Activated T-cell treated with anti-CD3 and anti-CD28 coated beads, Interleukin-2, amount 50 U/mL, for 4 hours (primary cell): ENCODE measurements around the gene BMP7. TPM values are rescaled to one million over a fixed set of nuclear protein-coding genes. Genes with fewer than 3 reads are reported as not detected.

Experiments
- ATAC-seq, 2 donors: fragments of 200-7000 bp; cut with Tn5 transposase; one replicate each; pipeline ENCODE4 v1.10.0; 2021
- DNase-seq: peaks from one replicate; pipeline ENCODE4 v3.0.0-alpha.2; 2020
- H3K27me3 Mint-ChIP-seq: one replicate; pipeline ENCODE4 v1.8.0; 2021; ENCODE audit warnings: low read depth, mixed read lengths
- H3K36me3 Mint-ChIP-seq: one replicate; pipeline ENCODE4 v1.8.0; 2022; ENCODE audit warnings: mixed read lengths; ENCODE audit not compliant: insufficient read depth
- H3K4me1 Mint-ChIP-seq: one replicate; pipeline ENCODE4 v1.8.0; 2021; ENCODE audit warnings: low read depth, mixed read lengths
- H3K4me3 Mint-ChIP-seq: one replicate; pipeline ENCODE4 v1.8.0; 2021; ENCODE audit warnings: mild to moderate bottlenecking, moderate library complexity, mixed read lengths
- H3K9me3 Mint-ChIP-seq: one replicate; pipeline ENCODE4 v1.8.0; 2021; ENCODE audit warnings: mixed read lengths
- total RNA-seq, 3 donors: library from RNA; stranded (reverse); gene quantifications; one replicate each; pipeline ENCODE4 v1.2.1, GENCODE V29; 2021

BMP7 gene
- total RNA-seq, 3 donors from 2014 or later: 0.08 TPM; not detected in 2

DNA sequence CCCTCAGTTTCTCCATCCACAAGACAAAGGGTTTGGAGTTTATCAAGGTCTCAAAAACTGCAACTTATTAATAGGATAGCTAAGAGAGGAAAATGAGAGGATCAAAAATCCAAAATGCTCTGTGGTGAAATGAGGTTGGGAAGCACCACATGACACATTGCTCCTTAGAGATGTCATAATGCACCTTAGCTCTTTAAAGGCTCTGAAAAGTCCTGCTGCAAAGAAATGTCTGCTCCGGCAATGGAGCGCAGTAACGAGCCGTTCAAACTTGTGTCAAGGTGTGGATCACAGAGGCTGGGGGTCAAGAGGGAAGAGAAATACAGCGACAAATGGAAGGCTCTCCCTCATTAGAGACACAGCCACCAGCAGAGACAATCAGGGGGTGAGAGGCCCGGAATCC is 53.1 kb downstream of the BMP7 start:
- DNase-seq (no peak), ATAC-seq (no peak)
- Mint-ChIP-seq H3K27me3 (peaks cover 12% of the 10 kb centered on the region), H3K9me3 (no peaks in the 10 kb centered on the region), H3K4me1 (no peaks in the 10 kb centered on the region), H3K36me3 (no peaks in the 10 kb centered on the region), H3K4me3 (no peak overlapping the region)

DNA sequence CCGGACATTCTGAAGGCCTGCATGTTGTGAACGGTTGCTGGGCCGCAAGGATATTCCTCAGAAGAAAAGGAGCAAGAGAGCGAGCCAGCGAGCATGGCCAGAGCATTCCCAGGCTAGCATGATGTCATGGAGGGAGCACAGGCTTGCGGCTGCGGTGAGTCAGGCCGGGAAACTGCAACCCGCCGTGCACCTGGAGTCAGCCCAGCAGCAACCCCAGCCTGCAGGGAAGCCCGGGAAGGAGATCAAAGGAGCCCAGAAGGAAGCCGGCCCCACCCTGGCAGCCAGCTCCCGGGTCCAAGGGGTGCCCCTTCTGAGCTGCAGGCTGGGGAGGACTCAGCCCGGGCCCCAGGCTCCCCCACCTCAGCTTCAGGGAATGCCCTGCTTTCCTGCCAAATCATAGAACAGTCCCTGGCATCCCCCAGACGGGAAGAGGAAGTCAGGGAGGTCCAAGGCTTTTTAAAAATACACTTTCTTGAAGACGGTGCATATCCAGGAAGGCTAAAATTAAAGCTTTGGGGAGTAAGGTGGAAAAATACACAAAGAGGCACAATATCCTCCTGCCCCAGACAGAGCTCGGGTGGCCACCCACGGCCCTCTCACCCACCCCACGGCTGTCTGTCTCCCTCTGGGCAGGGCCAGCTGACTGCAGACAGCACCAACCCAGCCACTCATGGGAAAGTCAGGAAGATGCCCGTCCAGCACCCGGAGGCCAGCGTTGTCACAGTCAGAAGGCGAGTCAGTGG is 53.7 kb downstream of the BMP7 start:
- no peak for ATAC-seq
- no peaks in the 10 kb centered on the region for H3K4me1 Mint-ChIP-seq
- H3K27me3 Mint-ChIP-seq: peaks cover 12% of the 10 kb centered on the region
- H3K4me3 Mint-ChIP-seq: no peak overlapping the region
- H3K9me3 Mint-ChIP-seq: no peaks in the 10 kb centered on the region
- no peaks in the 10 kb centered on the region for H3K36me3 Mint-ChIP-seq
- DNase-seq: no peak

DNA sequence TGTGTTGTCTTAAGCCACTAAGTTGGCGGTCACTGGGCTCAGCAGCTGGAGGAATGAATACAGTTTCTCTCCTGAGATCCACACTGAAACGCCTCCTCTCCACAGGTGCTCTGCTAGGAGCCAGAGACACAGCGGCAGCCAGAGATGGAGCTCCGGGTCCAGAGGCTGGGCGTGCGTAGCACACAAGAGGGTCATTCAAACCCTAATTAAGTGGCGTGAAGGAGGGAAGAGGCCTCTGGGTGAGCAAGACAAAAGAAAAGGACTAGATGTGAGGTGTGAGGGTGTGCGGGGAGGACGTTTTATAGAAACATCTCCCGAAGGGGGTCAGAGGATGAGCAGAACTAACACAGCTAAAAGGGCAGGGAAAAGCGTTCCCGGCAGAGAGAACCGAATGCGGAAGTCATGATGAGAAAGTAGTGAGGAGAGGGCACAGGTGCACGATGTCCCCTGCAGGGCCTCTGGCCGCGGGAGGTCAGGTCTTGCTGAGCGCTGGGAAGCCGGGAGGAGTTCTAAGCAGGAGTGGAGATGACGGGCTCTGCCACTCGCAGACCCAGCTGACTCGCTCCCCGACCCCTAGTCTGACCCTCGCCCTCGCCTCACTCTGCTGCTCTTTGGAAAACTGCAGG is 54.4 kb downstream of the BMP7 start:
- Mint-ChIP-seq H3K4me1 (no peaks in the 10 kb centered on the region), H3K27me3 (peaks cover 12% of the 10 kb centered on the region), H3K4me3 (no peak overlapping the region), H3K9me3 (peaks cover 2% of the 10 kb centered on the region), H3K36me3 (no peaks in the 10 kb centered on the region)
- DNase-seq: no peak
- no peak for ATAC-seq

DNA sequence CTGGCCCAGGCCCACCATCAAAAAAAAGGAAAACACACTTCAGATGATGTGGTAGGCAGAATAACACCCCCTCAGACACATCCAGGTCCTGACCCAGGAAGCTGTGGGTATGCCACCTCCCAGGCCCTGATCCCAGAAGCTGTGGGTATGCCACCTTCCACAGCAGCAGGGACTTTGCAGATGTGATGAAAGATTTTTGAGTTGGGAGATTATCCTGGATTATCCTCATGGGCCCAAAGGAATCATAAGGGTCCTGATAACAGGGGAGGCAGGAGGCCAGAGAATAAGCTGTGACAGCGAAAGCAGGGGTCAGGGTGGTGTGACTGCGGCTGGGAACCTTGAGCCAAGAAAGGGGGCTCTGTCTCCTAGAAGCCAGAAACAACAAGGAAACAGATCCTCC is 55.0 kb downstream of the BMP7 start:
- no peaks in the 10 kb centered on the region for H3K36me3 Mint-ChIP-seq
- peaks cover 3% of the 10 kb centered on the region for H3K9me3 Mint-ChIP-seq
- no peak overlapping the region for H3K4me3 Mint-ChIP-seq
- H3K4me1 Mint-ChIP-seq: no peaks in the 10 kb centered on the region
- ATAC-seq (no peak), DNase-seq (no peak)
- peaks cover 12% of the 10 kb centered on the region for H3K27me3 Mint-ChIP-seq

DNA sequence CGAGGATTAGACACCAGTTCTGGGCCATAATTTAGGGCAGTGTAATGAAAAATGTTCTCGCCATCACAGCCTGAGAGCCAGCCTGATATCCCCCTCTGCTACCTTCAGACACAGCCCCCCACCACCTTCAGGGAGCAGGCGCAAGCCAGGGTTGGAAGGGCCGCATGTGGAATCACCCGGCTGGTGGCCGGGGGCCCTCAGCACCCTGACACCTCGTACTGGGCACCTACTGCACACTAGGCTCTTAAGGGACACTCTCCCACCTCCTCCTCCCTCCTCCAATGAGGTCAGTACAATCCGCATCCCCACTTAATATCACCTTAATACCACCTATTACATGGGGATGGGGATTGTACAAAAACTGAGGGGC is 55.5 kb downstream of the BMP7 start:
- Mint-ChIP-seq H3K4me3 (no peak overlapping the region), H3K36me3 (no peaks in the 10 kb centered on the region), H3K4me1 (no peaks in the 10 kb centered on the region), H3K27me3 (peaks cover 15% of the 10 kb centered on the region), H3K9me3 (peaks cover 3% of the 10 kb centered on the region)
- ATAC-seq (no peak), DNase-seq (no peak)

DNA sequence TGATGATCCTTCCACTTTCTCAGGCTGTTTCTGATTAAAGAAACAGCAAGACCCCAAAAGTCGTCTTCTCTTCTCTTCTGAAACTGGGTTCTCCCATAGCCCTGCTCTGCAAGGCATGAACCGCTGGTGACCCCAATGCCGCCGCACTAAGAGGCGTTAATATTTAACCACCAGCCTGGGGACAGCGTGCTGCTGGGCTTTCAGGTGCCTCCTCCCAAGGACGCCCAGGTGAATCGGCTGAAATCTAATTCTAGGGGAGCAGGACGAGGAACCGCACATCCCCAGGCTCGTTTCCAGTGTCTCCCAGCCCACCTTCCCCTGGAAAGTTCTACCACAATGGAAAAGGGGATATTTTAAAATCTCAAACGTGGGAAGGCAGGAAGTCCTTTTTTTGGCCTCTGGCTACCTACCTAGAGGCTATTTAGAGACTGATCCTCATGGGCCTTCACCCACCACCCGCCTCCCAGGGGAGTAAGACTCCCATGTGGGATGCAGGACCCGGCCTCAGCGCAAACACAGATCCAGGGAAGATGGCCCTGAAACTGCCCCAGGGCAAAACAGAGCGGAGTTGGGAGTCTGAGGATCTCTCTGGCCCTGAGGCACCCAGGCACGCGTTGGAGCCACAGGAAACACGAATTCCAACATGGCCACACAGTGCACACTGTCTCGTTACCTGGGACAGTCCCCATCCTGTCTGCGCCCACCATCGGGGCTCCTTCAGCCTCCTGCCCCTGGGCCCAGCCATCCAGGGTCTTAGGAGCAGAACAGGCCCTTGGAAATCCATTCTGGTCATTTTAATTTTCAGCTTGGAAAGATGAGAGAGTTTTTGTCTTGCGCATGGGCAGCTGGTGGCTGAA is 56.2 kb downstream of the BMP7 start:
- DNase-seq: no peak
- no peak for ATAC-seq
- H3K27me3 Mint-ChIP-seq: peaks cover 15% of the 10 kb centered on the region
- no peaks in the 10 kb centered on the region for H3K4me1 Mint-ChIP-seq
- no peak overlapping the region for H3K4me3 Mint-ChIP-seq
- H3K9me3 Mint-ChIP-seq: peaks cover 3% of the 10 kb centered on the region
- no peaks in the 10 kb centered on the region for H3K36me3 Mint-ChIP-seq

DNA sequence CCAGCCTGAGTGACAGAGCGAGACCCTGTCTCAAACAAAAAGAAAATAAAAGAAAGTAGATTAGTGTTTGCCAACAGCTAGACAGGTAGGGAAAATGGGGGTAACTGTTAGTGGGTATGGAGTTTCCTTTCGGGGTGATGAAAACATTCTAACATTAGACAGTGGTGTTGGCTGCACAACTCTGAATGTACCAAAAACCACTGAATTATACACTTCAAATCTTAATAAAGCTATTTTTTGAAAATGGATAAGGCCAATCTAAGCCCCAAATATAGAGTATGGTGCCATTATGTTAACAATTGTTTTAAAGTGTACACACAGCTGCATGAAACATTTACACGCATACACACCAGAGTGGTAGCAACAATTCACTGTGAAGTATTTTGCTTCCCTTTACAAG is 57.0 kb downstream of the BMP7 start:
- DNase-seq (no peak), ATAC-seq (no peak)
- peaks cover 12% of the 10 kb centered on the region for H3K27me3 Mint-ChIP-seq
- no peaks in the 10 kb centered on the region for H3K36me3 Mint-ChIP-seq
- no peaks in the 10 kb centered on the region for H3K4me1 Mint-ChIP-seq
- H3K9me3 Mint-ChIP-seq: peaks cover 3% of the 10 kb centered on the region
- H3K4me3 Mint-ChIP-seq: no peak overlapping the region

DNA sequence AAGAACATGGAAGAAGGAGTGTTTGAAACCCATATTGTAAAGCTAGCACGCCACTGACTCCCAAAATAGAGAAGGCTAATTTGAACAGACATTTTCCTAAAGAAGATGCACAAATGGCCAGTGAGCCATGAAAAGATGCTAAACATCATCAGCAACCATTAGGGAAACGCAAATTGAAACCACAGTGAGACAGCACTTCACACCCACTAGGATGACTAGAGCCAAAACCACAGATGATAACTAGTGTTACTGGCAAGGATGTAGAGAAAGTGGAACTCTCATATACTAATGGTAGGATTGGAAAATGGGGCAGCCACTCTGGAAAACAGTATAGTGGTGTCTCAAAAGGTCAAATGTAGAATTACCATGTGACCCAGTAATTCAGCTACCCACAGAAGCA is 58.2 kb downstream of the BMP7 start:
- Mint-ChIP-seq H3K36me3 (no peaks in the 10 kb centered on the region), H3K27me3 (peaks cover 10% of the 10 kb centered on the region), H3K9me3 (peaks cover 3% of the 10 kb centered on the region), H3K4me3 (no peak overlapping the region), H3K4me1 (no peaks in the 10 kb centered on the region)
- DNase-seq (no peak), ATAC-seq (no peak)

DNA sequence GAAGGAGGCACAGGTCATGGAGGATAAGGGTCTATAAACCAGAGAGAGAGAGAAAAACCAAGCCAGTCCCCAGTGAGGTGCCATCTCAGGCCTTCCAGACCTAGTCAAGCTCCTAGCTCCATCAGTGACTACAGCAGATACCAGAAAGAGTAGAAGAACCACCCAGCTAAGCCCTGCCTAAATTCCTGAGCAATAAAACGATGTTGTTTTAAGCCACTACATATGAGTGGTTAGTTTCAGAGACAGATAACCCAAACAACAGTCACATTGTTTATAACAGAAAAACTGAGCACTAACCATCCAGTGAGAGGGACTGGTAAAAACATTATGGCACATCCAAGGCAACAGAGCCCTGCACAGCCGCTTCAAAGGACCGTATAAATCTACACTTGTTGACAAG is 59.2 kb downstream of the BMP7 start:
- no peaks in the 10 kb centered on the region for H3K36me3 Mint-ChIP-seq

DNA sequence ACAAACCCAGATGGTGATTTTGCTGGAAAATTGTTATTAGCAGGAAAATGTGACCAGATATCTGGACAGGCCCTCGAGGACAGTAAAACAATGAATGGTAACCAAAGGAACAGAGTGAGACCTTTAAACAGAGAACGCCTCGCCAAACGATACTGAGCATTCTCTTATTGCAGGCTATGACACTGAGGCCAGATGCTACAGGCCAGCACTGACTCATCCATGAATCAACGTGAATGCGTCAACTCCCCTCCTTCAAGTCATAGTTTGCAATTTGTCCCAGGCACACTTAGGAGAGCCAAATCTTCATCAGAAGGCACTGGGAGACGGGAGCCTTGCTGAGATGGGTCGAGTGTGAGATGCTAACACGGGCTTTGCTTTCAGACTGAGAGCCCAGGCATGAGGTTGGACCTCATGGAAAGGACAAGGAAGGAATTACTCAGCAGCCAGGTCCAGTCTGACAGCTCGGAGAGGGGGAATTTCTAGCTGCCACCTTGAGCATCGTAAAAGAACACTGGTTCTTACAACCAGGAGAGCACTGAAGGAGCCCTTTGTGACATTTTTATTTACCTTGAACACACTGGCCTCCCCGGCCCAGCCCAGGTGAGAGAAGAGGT is 60.7 kb downstream of the BMP7 start:
- Mint-ChIP-seq H3K9me3 (peaks cover 3% of the 10 kb centered on the region), H3K4me1 (no peaks in the 10 kb centered on the region), H3K36me3 (no peaks in the 10 kb centered on the region), H3K4me3 (no peak overlapping the region), H3K27me3 (peaks cover 3% of the 10 kb centered on the region)
- ATAC-seq (no peak), DNase-seq (no peak)

More for the DNA sequence above, 59.2 kb downstream of the BMP7 start:
- no peak for DNase-seq
- Mint-ChIP-seq H3K9me3 (peaks cover 3% of the 10 kb centered on the region), H3K27me3 (peaks cover 8% of the 10 kb centered on the region), H3K4me3 (no peak overlapping the region), H3K4me1 (no peaks in the 10 kb centered on the region)
- ATAC-seq: no peak

DNA sequence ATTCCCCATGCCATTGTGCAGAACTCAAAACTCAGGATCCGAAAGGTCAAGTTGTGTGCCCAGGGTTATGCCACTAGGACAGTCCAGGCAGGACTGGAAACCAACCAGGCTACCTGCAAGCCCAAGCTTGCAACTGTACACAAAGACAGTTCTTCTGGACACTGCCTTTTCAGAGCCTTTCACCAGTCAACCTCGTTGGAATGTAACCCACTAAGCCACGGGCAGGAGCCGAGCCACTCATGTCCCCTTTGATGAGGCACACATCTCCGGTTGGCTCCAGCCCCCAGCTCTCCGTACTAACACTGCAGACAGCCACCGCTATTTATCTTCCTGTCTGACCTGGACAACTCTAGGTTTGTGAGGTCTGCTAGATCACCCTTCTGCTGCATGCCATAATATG is 62.5 kb downstream of the BMP7 start:
- no peaks in the 10 kb centered on the region for H3K4me1 Mint-ChIP-seq
- H3K4me3 Mint-ChIP-seq: no peak overlapping the region
- DNase-seq (no peak), ATAC-seq (no peak)
- H3K9me3 Mint-ChIP-seq: peaks cover 3% of the 10 kb centered on the region
- peaks cover 3% of the 10 kb centered on the region for H3K27me3 Mint-ChIP-seq
- H3K36me3 Mint-ChIP-seq: no peaks in the 10 kb centered on the region

DNA sequence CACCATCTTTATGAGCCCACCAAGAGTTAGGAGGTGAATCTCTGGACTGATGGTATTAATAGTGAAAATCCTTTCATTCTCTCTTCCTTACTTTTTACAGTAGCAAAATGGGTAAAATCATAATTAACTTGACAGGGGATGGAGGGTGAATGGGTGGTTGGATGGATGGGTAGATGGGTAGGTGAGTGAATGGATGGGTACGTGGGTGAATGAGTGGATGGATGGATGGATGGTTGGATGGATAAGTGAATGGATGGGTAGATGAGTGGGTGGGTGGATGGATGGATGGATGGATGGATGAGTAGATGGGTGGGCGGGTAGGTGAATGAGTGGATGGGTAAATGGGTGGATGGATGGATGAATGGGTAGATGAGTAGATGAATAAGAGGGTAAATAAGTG is 63.2 kb downstream of the BMP7 start:
- H3K27me3 Mint-ChIP-seq: peaks cover 3% of the 10 kb centered on the region
- H3K4me3 Mint-ChIP-seq: no peak overlapping the region
- H3K4me1 Mint-ChIP-seq: no peaks in the 10 kb centered on the region
- no peaks in the 10 kb centered on the region for H3K36me3 Mint-ChIP-seq
- DNase-seq: no peak
- H3K9me3 Mint-ChIP-seq: peaks cover 3% of the 10 kb centered on the region
- no peak for ATAC-seq

DNA sequence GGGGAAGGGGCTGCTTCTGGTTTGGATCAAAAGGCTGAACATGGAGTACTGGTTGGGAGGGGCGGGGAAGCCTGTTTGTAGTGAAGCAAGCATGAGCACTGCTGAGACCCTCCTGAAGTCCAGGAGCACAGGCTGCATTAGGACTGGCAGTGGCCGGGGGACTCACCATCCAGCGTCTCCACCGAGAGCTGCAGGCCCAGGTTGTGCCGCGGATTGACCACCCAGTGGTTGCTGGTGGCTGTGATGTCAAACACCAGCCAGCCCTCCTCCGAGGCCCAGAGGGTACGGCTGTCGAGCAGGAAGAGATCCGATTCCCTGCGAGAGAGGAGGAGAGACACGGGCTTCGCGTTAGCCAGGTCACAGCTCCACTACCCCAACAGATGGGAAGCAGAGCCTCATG is 64.1 kb downstream of the BMP7 start:
- ATAC-seq (no peak), DNase-seq (no peak)
- H3K4me3 Mint-ChIP-seq: no peak overlapping the region
- no peaks in the 10 kb centered on the region for H3K4me1 Mint-ChIP-seq
- H3K27me3 Mint-ChIP-seq: peaks cover 3% of the 10 kb centered on the region
- H3K36me3 Mint-ChIP-seq: no peaks in the 10 kb centered on the region
- peaks cover 3% of the 10 kb centered on the region for H3K9me3 Mint-ChIP-seq

DNA sequence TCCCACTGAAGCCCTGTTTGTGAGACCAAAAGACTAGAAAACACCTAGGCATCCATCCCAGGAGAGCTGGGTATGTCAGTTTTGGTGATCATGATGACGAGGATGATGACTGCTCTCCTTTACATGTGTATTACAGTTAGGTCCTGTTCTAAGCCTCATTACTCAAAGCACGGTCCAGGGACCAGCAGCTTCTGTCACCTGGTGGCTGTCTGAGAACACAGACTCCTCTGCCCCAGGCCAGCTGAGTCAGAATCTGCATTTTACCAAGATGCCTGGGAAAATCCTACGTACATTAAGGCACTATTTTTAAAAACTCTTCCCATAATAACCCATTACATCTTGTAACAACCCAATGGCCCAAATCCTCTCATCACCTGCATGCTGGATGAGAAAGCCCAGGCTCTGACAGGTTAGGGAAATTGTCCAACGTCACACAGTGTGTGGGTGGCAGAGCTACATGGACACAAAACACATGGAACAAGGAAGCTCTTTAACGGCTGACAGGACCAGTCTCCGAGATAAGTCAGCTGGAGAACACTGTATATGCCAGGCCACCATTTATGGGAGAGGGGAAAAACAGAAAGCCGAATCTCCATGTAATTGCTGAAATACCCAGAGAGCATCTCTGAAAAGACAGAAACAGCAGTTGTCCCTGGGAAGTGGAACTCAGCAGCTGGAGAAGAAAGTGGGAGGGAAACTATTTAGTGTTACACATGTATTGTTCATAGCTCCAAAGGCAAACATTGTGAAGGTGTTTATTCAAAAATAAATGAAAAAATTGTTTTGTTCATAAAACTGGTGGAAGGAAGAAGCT is 65.4 kb downstream of the BMP7 start:
- Mint-ChIP-seq H3K9me3 (no peaks in the 10 kb centered on the region), H3K4me1 (no peaks in the 10 kb centered on the region), H3K4me3 (no peak overlapping the region), H3K36me3 (no peaks in the 10 kb centered on the region), H3K27me3 (peaks cover 3% of the 10 kb centered on the region)
- ATAC-seq (no peak), DNase-seq (no peak)
